HG03457 (cell line): Measurements from ENCODE around the gene SHISA5.

Source experiments
- ATAC-seq: cut with Tn5 transposase; IDR thresholded peaks from one replicate; pipeline ENCODE4 v1.9.1; 2021; ENCODE audit warnings: moderate number of reproducible peaks; ENCODE audit not compliant: unreplicated experiment

Gene SHISA5

GRCh38 chr3:48419149-48419548 lies 84.8 kb downstream of the SHISA5 start:
- ATAC-seq, result no peak

- no peak for ATAC-seq
Observed at GRCh38 chr3:48418651-48419050, 85.3 kb downstream of the SHISA5 start.

GRCh38 chr3:48418140-48418539 lies 85.8 kb downstream of the SHISA5 start:
- no peak for ATAC-seq
